ENCODE measurements around the gene LIPI.
A peak's percentile ranks its signal among the peaks of the same experiment; 100 is the strongest.
"Not testable (repeated sequence)": the region's sequence is repeated elsewhere in the genome, so short reads cannot be mapped to it uniquely, and the experiment has no call there.

The LIPI gene

GRCh38 chr21:14215971-14216641 is 5.4 kb upstream of the LIPI start, which contains the start of gene RBM11:
TSS of gene RBM11 (plus strand) at chr21:14216157. CDS start at chr21:14216187, 30 bp downstream.
- TF ChIP-seq CTCF (IDR thresholded peaks at IDR 0.05; ENCODE audit: control insufficient read depth, insufficient read depth, low read depth, low read length, missing control alignments) = no peak
- peak within 1 kb of the TSS; percentile 49 for H3K4me3 ChIP-seq (ENCODE audit: control insufficient read depth, low read depth, low read length)

GRCh38 chr21:14213164-14213563 is 2.4 kb upstream of the LIPI start:
- DNase-seq (ENCODE audit: low read depth) = no peak
- H3K4me3 ChIP-seq (ENCODE audit: control insufficient read depth, low read depth, low read length) = no peak overlapping the region
- no peak for TF ChIP-seq CTCF (IDR thresholded peaks at IDR 0.05; ENCODE audit: control insufficient read depth, insufficient read depth, low read depth, low read length, missing control alignments)

More at GRCh38 chr21:14215971-14216641, 5.4 kb upstream of the LIPI start, which contains the start of gene RBM11:
- no peak for DNase-seq (ENCODE audit: low read depth)

- TF ChIP-seq CTCF (IDR thresholded peaks at IDR 0.05; ENCODE audit: control insufficient read depth, insufficient read depth, low read depth, low read length, missing control alignments) = no peak
- no peak overlapping the region for H3K4me3 ChIP-seq (ENCODE audit: control insufficient read depth, low read depth, low read length)
- no peak for DNase-seq (ENCODE audit: low read depth)
Measured at GRCh38 chr21:14206222-14206621, 4.5 kb downstream of the LIPI start.

GRCh38 chr21:14166463-14167223 is 44.1 kb downstream of the LIPI start:
- H3K4me3 ChIP-seq (ENCODE audit: control insufficient read depth, low read depth, low read length); DNase-seq (ENCODE audit: low read depth): not testable (repeated sequence)

GRCh38 chr21:14143999-14144398 is 66.8 kb downstream of the LIPI start:
- no peak for DNase-seq (ENCODE audit: low read depth)
- no peak for TF ChIP-seq CTCF (IDR thresholded peaks at IDR 0.05; ENCODE audit: control insufficient read depth, insufficient read depth, low read depth, low read length, missing control alignments)
- H3K4me3 ChIP-seq (ENCODE audit: control insufficient read depth, low read depth, low read length) = no peak overlapping the region

GRCh38 chr21:14124266-14124665 is 86.5 kb downstream of the LIPI start:
- no peak overlapping the region for H3K4me3 ChIP-seq (ENCODE audit: control insufficient read depth, low read depth, low read length)
- TF ChIP-seq CTCF (IDR thresholded peaks at IDR 0.05; ENCODE audit: control insufficient read depth, insufficient read depth, low read depth, low read length, missing control alignments) = no peak
- no peak for DNase-seq (ENCODE audit: low read depth)

GRCh38 chr21:14121719-14122118 is 89.0 kb downstream of the LIPI start:
- no peak overlapping the region for H3K4me3 ChIP-seq (ENCODE audit: control insufficient read depth, low read depth, low read length)
- DNase-seq (ENCODE audit: low read depth) = no peak
- TF ChIP-seq CTCF (IDR thresholded peaks at IDR 0.05; ENCODE audit: control insufficient read depth, insufficient read depth, low read depth, low read length, missing control alignments) = no peak

Measured in AG09309 (cell line).